GM12865 (cell line): ENCODE data around the gene SOHLH1.

Experiments used
- DNase-seq: peaks from one replicate; pipeline ENCODE4 v3.0.0; 2010; ENCODE audit warnings: low read depth
- H3K4me3 ChIP-seq: 2 replicates; pipeline ENCODE4 v1.5.1; 2011; ENCODE audit warnings: mild to moderate bottlenecking, low read depth, low read length, control low read depth
- TF ChIP-seq, protein P1 (sequence below): IDR thresholded peaks from 2 replicates; pipeline ENCODE4 v1.5.1; 2011; ENCODE audit warnings: low read length, control low read depth, low read depth, inconsistent platforms; ENCODE audit not compliant: insufficient read depth; ENCODE audit errors: missing control alignments

The SOHLH1 gene

DNA sequence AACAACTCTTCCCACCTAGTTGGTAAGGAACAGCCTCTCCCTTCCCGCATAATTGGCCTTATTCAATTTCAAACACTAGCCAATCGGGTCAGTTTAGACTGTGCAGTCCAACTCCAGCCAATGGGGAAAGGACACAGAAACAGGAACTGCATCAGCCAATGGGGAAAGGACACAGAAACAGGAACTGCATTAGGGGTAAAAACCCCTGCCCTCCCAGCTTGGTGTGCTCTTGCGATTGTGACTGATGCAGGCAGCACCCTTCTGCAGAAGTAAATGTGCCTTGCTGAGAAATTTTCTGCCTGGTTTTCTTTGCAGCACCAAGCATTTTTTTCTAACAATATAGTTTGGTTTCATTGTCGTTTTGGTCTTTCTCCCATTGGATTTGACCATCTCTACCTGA is 51.4 kb downstream of the SOHLH1 start:
- H3K4me3 ChIP-seq: no peak overlapping the region
- no peak for DNase-seq
- TF ChIP-seq, protein P1, sequence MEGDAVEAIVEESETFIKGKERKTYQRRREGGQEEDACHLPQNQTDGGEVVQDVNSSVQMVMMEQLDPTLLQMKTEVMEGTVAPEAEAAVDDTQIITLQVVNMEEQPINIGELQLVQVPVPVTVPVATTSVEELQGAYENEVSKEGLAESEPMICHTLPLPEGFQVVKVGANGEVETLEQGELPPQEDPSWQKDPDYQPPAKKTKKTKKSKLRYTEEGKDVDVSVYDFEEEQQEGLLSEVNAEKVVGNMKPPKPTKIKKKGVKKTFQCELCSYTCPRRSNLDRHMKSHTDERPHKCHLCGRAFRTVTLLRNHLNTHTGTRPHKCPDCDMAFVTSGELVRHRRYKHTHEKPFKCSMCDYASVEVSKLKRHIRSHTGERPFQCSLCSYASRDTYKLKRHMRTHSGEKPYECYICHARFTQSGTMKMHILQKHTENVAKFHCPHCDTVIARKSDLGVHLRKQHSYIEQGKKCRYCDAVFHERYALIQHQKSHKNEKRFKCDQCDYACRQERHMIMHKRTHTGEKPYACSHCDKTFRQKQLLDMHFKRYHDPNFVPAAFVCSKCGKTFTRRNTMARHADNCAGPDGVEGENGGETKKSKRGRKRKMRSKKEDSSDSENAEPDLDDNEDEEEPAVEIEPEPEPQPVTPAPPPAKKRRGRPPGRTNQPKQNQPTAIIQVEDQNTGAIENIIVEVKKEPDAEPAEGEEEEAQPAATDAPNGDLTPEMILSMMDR: no peak

DNA sequence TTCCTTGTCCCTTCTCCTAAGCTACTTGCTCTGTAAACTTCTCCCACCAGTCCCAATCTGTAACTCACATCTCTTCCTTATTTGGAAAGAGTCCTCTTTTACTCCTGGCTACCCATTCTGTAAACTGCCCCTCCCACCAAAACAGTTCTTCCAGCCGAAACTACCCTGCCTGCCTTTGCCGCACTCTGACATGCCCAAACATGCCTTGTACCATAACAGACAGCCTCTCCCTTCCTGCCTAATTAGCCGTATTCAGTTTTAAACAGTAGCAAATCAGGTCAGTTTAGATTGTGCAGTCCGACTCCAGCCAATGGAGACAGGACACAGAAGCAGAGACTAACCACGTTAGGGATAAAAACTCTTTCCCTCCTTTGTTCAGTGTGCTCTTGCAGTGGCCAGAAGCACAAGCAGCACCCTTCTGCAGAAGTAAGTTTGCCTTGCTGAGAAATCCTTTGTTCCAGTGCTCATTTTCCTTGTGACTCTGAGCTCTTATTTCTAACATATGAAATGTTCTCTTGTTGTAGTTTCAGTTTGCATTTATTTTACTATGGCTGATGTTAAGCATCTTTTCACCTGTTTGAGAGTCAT is 54.6 kb downstream of the SOHLH1 start:
- TF ChIP-seq, protein P1: no peak
- no peak for DNase-seq
- H3K4me3 ChIP-seq: no peak overlapping the region
